Heart left ventricle (tissue), 13 donors: ENCODE data around the gene CAV1.

Experiments used
- POLR2A ChIP-seq, 2 donors: fragments of 450-650 bp; IDR thresholded peaks; one replicate each; pipeline ENCODE4 v1.6.1; 2017; ENCODE audit warnings: antibody characterized with exemption in 2 of 2, mild to moderate bottlenecking in 2 of 2, moderate library complexity in 2 of 2
- TF ChIP-seq, protein P1 (sequence below), 12 donors: fragments of 200-600 bp; sonication (generic) in 4 of 12; IDR thresholded peaks; one replicate each; pipeline versions ENCODE4 v1.5.0 to v1.8.0; 2018 to 2022; ENCODE audit warnings: antibody characterized with exemption in 12 of 12, mild to moderate bottlenecking in 5 of 12
- donor health status: ischemic (EF 13 %, LVEDD 7.1; RV severe dilation, severe dysfunction).
- donor health status: DM: no; HTN: yes; CAD: no.
- donor health status: DM: no; HTN: no; CAD: no.
- donor health status: ischemic (EF 25% LVEDD 6.9; RV normal size, moderate dysfunction).
- donor health status: ischemic (EF 25% LVEDD 5.7; RV mildly dilated, moderate dysfunction).
- donor health status: ischemic (EF 35%, LVEDD 5.7; RV mildly dilated, moderate dysfunction).
- donor health status: nonischemic (EF 11% LVEDD 7.7; RV severe dilation, severe dysfunction).
- donor health status: DM: yes; HTN: yes; CAD: no.
- donor health status: PGD.
- donor health status: ischemic (EF 29% LVEDD 5.4; RV normal size, mild dysfunction).
- donor health status: nonischemic (EF 23%, LVEDD 6.1; RV moderate dilation, normal function).

- TF ChIP-seq, protein P1, sequence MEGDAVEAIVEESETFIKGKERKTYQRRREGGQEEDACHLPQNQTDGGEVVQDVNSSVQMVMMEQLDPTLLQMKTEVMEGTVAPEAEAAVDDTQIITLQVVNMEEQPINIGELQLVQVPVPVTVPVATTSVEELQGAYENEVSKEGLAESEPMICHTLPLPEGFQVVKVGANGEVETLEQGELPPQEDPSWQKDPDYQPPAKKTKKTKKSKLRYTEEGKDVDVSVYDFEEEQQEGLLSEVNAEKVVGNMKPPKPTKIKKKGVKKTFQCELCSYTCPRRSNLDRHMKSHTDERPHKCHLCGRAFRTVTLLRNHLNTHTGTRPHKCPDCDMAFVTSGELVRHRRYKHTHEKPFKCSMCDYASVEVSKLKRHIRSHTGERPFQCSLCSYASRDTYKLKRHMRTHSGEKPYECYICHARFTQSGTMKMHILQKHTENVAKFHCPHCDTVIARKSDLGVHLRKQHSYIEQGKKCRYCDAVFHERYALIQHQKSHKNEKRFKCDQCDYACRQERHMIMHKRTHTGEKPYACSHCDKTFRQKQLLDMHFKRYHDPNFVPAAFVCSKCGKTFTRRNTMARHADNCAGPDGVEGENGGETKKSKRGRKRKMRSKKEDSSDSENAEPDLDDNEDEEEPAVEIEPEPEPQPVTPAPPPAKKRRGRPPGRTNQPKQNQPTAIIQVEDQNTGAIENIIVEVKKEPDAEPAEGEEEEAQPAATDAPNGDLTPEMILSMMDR (IDR thresholded peaks at IDR 0.05), result no peak
- no peak for TF ChIP-seq POLR2A (IDR thresholded peaks at IDR 0.05)
Measured at GRCh38 chr7:116554436-116554835, 29.6 kb downstream of the CAV1 start.
